Neural progenitor cell (in vitro differentiated cells): ENCODE measurements around the gene RELCH. TPM values are rescaled to one million over a fixed set of nuclear protein-coding genes. Genes with fewer than 3 reads are reported as not detected.
A peak's percentile ranks its signal among the peaks of the same experiment; 100 is the strongest.

Experiments
- DNase-seq: peaks from one replicate; pipeline ENCODE4 v3.0.0-alpha.2; 2016; ENCODE audit warnings: low spot score
- H2AFZ ChIP-seq: fragments of 200-600 bp; sonication (generic); replicated peaks from 2 replicates; pipeline ENCODE4 v1.6.1; 2016; ENCODE audit warnings: antibody characterized with exemption
- H3F3A ChIP-seq: fragments of 200-600 bp; sonication (generic); 2 replicates; pipeline ENCODE4 v1.6.1; 2016; ENCODE audit warnings: antibody characterized with exemption, low read depth
- H3K27ac ChIP-seq: fragments of 200-600 bp; sonication (generic); 2 replicates; pipeline ENCODE4 v1.5.1; 2016; ENCODE audit warnings: mild to moderate bottlenecking
- H3K27me3 ChIP-seq: fragments of 200-600 bp; sonication (generic); 2 replicates; pipeline ENCODE4 v1.6.1; 2016; ENCODE audit warnings: mild to moderate bottlenecking, moderate library complexity
- H3K36me3 ChIP-seq: fragments of 200-600 bp; sonication (generic); 2 replicates; pipeline ENCODE4 v1.5.1; 2016
- H3K4me1 ChIP-seq: fragments of 200-600 bp; sonication (generic); 2 replicates; pipeline ENCODE4 v1.6.1; 2016; ENCODE audit warnings: mixed run types
- H3K4me2 ChIP-seq: fragments of 200-600 bp; sonication (generic); 2 replicates; pipeline ENCODE4 v1.6.1; 2016
- H3K4me3 ChIP-seq: fragments of 200-600 bp; sonication (generic); 2 replicates; pipeline ENCODE4 v1.5.1; 2016
- H3K79me2 ChIP-seq: fragments of 200-600 bp; sonication (generic); 2 replicates; pipeline ENCODE4 v1.6.1; 2016; ENCODE audit warnings: low read depth
- H3K9ac ChIP-seq: fragments of 200-600 bp; sonication (generic); 2 replicates; pipeline ENCODE4 v1.6.1; 2016
- H3K9me3 ChIP-seq: fragments of 200-600 bp; sonication (generic); 2 replicates; pipeline ENCODE4 v1.5.1; 2016; ENCODE audit warnings: low read depth
- H4K20me1 ChIP-seq: fragments of 200-600 bp; sonication (generic); 2 replicates; pipeline ENCODE4 v1.6.1; 2016; ENCODE audit warnings: low read depth
- H3K27ac Mint-ChIP-seq: 3 replicates; pipeline ENCODE4 v1.8.0; 2021; ENCODE audit warnings: mixed read lengths
- H3K27me3 Mint-ChIP-seq: 2 replicates; pipeline ENCODE4 v1.8.0; 2022; ENCODE audit warnings: low read depth, mild to moderate bottlenecking, inconsistent platforms, moderate library complexity, mixed read lengths; ENCODE audit not compliant: insufficient read depth
- H3K36me3 Mint-ChIP-seq: 3 replicates; pipeline ENCODE4 v1.8.0; 2021; ENCODE audit warnings: mixed read lengths
- H3K4me1 Mint-ChIP-seq: 3 replicates; pipeline ENCODE4 v1.8.0; 2021; ENCODE audit warnings: mixed read lengths
- H3K4me3 Mint-ChIP-seq: 3 replicates; pipeline ENCODE4 v1.8.0; 2021; ENCODE audit warnings: mild to moderate bottlenecking, moderate library complexity, mixed read lengths
- H3K9me3 Mint-ChIP-seq: 3 replicates; pipeline ENCODE4 v1.8.0; 2020; ENCODE audit warnings: mixed read lengths
- CTCF ChIP-seq: fragments of 200-600 bp; sonication (generic); IDR thresholded peaks from 2 replicates; pipeline ENCODE4 v1.5.1; 2017; ENCODE audit warnings: antibody characterized with exemption, mild to moderate bottlenecking
- EZH2 ChIP-seq: fragments of 200-600 bp; sonication (generic); IDR thresholded peaks from 2 replicates; pipeline ENCODE4 v1.6.1; 2017; ENCODE audit warnings: antibody characterized with exemption, mild to moderate bottlenecking, moderate library complexity
- EZH2phosphoT487 ChIP-seq: fragments of 200-600 bp; sonication (generic); IDR thresholded peaks from 2 replicates; pipeline ENCODE4 v1.6.1; 2017; ENCODE audit warnings: antibody characterized with exemption
- total RNA-seq: library from RNA; depleted of rRNA; stranded (reverse); fragments of >200 nt; gene quantifications from 2 replicates; pipeline ENCODE4 v1.2.3, GENCODE V29; 2015; ENCODE audit warnings: low replicate concordance

Gene RELCH
- total RNA-seq, 1 donor from 2014 or later: 40.9 TPM

- Mint-ChIP-seq H3K36me3 (no peaks in the 10 kb centered on the region), H3K27me3 (peaks cover 7% of the 10 kb centered on the region), H3K9me3 (no peaks in the 10 kb centered on the region), H3K4me1 (peaks cover 33% of the 10 kb centered on the region), H3K4me3 (peak overlapping the region; percentile 3), H3K27ac (peak overlapping the region; percentile 83)
- no peak overlapping the region for H3K4me2 ChIP-seq
- no peaks in the 10 kb centered on the region for H4K20me1 ChIP-seq
- peaks cover 13% of the 10 kb centered on the region for H3K4me1 ChIP-seq
- no peak for DNase-seq
- H3F3A ChIP-seq: peaks cover 8% of the 10 kb centered on the region
- H3K9ac ChIP-seq: no peak overlapping the region
- H3K4me3 ChIP-seq: no peak overlapping the region
- H3K36me3 ChIP-seq: no peaks in the 10 kb centered on the region
- no peak overlapping the region for H3K27ac ChIP-seq
- no peak overlapping the region for H2AFZ ChIP-seq
- no peaks in the 10 kb centered on the region for H3K79me2 ChIP-seq
- TF ChIP-seq EZH2 (no peak), CTCF (no peak), EZH2phosphoT487 (no peak)
- H3K27me3 ChIP-seq: no peaks in the 10 kb centered on the region
- H3K9me3 ChIP-seq: no peaks in the 10 kb centered on the region
Observed at GRCh38 chr18:62348474-62348873, 161.4 kb downstream of the RELCH start.

GRCh38 chr18:62353170-62353569 is 166.1 kb downstream of the RELCH start:
- no peaks in the 10 kb centered on the region for H3K27me3 ChIP-seq
- no peaks in the 10 kb centered on the region for H4K20me1 ChIP-seq
- H3K27ac ChIP-seq: no peak overlapping the region
- no peaks in the 10 kb centered on the region for H3K4me1 ChIP-seq
- Mint-ChIP-seq H3K9me3 (no peaks in the 10 kb centered on the region), H3K27ac (peak overlapping the region; percentile 29), H3K27me3 (peaks cover 7% of the 10 kb centered on the region), H3K4me1 (peaks cover 11% of the 10 kb centered on the region), H3K36me3 (no peaks in the 10 kb centered on the region), H3K4me3 (no peak overlapping the region)
- no peaks in the 10 kb centered on the region for H3K36me3 ChIP-seq
- no peaks in the 10 kb centered on the region for H3F3A ChIP-seq
- H3K9ac ChIP-seq: no peak overlapping the region
- no peak overlapping the region for H3K4me3 ChIP-seq
- H3K9me3 ChIP-seq: no peaks in the 10 kb centered on the region
- DNase-seq: no peak
- H3K4me2 ChIP-seq: no peak overlapping the region
- H2AFZ ChIP-seq: no peak overlapping the region
- no peak for TF ChIP-seq EZH2
- no peak for TF ChIP-seq CTCF
- no peak for TF ChIP-seq EZH2phosphoT487
- no peaks in the 10 kb centered on the region for H3K79me2 ChIP-seq

- no peaks in the 10 kb centered on the region for H3F3A ChIP-seq
- no peaks in the 10 kb centered on the region for H3K9me3 ChIP-seq
- Mint-ChIP-seq H3K27ac (no peak overlapping the region), H3K27me3 (peaks cover 1% of the 10 kb centered on the region), H3K4me3 (no peak overlapping the region), H3K9me3 (no peaks in the 10 kb centered on the region), H3K4me1 (peaks cover 11% of the 10 kb centered on the region), H3K36me3 (no peaks in the 10 kb centered on the region)
- no peak overlapping the region for H3K27ac ChIP-seq
- H3K4me3 ChIP-seq: no peak overlapping the region
- no peak for DNase-seq
- H3K4me2 ChIP-seq: no peak overlapping the region
- no peaks in the 10 kb centered on the region for H3K79me2 ChIP-seq
- H3K36me3 ChIP-seq: no peaks in the 10 kb centered on the region
- peak overlapping the region; percentile 15 for H2AFZ ChIP-seq
- TF ChIP-seq CTCF (no peak), EZH2phosphoT487 (no peak), EZH2 (no peak)
- no peaks in the 10 kb centered on the region for H4K20me1 ChIP-seq
- H3K4me1 ChIP-seq: no peaks in the 10 kb centered on the region
- H3K27me3 ChIP-seq: no peaks in the 10 kb centered on the region
- H3K9ac ChIP-seq: no peak overlapping the region
Observed at GRCh38 chr18:62354151-62354550, 167.1 kb downstream of the RELCH start.
